WTC11 (cell line): Measurements from ENCODE around the gene PER1. TPM values are rescaled to one million over a fixed set of nuclear protein-coding genes. Genes with fewer than 3 reads are reported as not detected.

Experiments used
- ATAC-seq: fragments of 200-7000 bp; cut with Tn5 transposase; 2 replicates; pipeline ENCODE4 v1.10.0; 2021; ENCODE audit warnings: mild to moderate bottlenecking, moderate library complexity
- CTCF ChIA-PET: fragments of 300-600 bp; sonication (Branson Sonifier 250); formaldehyde crosslinking; loops from one replicate; lab custom pipeline; 2021; ENCODE audit warnings: antibody characterized with exemption; lab: Charles Lee
- POLR2A ChIA-PET: fragments of 350-600 bp; sonication (Branson Sonifier 250); formaldehyde crosslinking; loops from one replicate; lab custom pipeline; 2021; ENCODE audit warnings: antibody characterized with exemption; lab: Charles Lee
- DNase-seq: peaks from one replicate; pipeline ENCODE4 v3.0.0; 2021; ENCODE audit warnings: low spot score
- H3K27ac Mint-ChIP-seq: 2 replicates; pipeline ENCODE4 v1.8.0; 2021; ENCODE audit warnings: mixed read lengths
- H3K27me3 Mint-ChIP-seq: 2 replicates; pipeline ENCODE4 v1.8.0; 2021; ENCODE audit warnings: low read depth, mild to moderate bottlenecking, moderate library complexity, mixed read lengths
- H3K36me3 Mint-ChIP-seq: 2 replicates; pipeline ENCODE4 v1.8.0; 2021; ENCODE audit warnings: mixed read lengths
- H3K4me1 Mint-ChIP-seq: 2 replicates; pipeline ENCODE4 v1.8.0; 2022; ENCODE audit warnings: mixed read lengths
- H3K4me3 Mint-ChIP-seq: 2 replicates; pipeline ENCODE4 v1.8.0; 2021; ENCODE audit warnings: mild to moderate bottlenecking, moderate library complexity, mixed read lengths
- H3K9me3 Mint-ChIP-seq: 2 replicates; pipeline ENCODE4 v1.8.0; 2021; ENCODE audit warnings: mixed read lengths
- ATF6 ChIP-seq: sonication (generic); formaldehyde crosslinking; IDR thresholded peaks from 2 replicates; pipeline ENCODE4 v1.8.1; 2023; ENCODE audit warnings: mild to moderate bottlenecking, missing genetic modification reagents
- E2F1 ChIP-seq: sonication (generic); formaldehyde crosslinking; IDR thresholded peaks from 2 replicates; pipeline ENCODE4 v1.8.0; 2022; ENCODE audit warnings: mild to moderate bottlenecking, missing genetic modification reagents
- E2F4 ChIP-seq: sonication (generic); formaldehyde crosslinking; IDR thresholded peaks from 2 replicates; pipeline ENCODE4 v1.8.1; 2022; ENCODE audit warnings: low read depth, mild to moderate bottlenecking, moderate library complexity, missing genetic modification reagents, borderline replicate concordance
- ESRRA ChIP-seq: sonication (generic); formaldehyde crosslinking; IDR thresholded peaks from 2 replicates; pipeline ENCODE4 v1.8.1; 2022; ENCODE audit warnings: mild to moderate bottlenecking, missing genetic modification reagents, borderline replicate concordance
- GTF2I ChIP-seq: fragments of 250-450 bp; sonication (Bioruptor Pico); conservative IDR thresholded peaks from 2 replicates; pipeline ENCODE4 v1.4.0; 2021; ENCODE audit warnings: mild to moderate bottlenecking
- MAX ChIP-seq: sonication (generic); formaldehyde crosslinking; IDR thresholded peaks from 2 replicates; pipeline ENCODE4 v1.8.0; 2022; ENCODE audit warnings: mild to moderate bottlenecking, missing genetic modification reagents
- MYBL2 ChIP-seq: sonication (generic); formaldehyde crosslinking; IDR thresholded peaks from 2 replicates; pipeline ENCODE4 v1.8.1; 2023; ENCODE audit warnings: mild to moderate bottlenecking, moderate library complexity, missing genetic modification reagents
- PREB ChIP-seq: sonication (generic); formaldehyde crosslinking; IDR thresholded peaks from 2 replicates; pipeline ENCODE4 v1.8.1; 2022; ENCODE audit warnings: mild to moderate bottlenecking, missing genetic modification reagents, moderate library complexity, borderline replicate concordance
- RORB ChIP-seq: fragments of 250-450 bp; sonication (Bioruptor Pico); IDR thresholded peaks from 2 replicates; pipeline ENCODE4 v1.9.0; 2021; ENCODE audit warnings: mild to moderate bottlenecking
- SOX15 ChIP-seq: fragments of 250-450 bp; sonication (Bioruptor Pico); IDR thresholded peaks from 2 replicates; pipeline ENCODE4 v1.9.0; 2021; ENCODE audit warnings: mild to moderate bottlenecking
- TEAD1 ChIP-seq: sonication (generic); formaldehyde crosslinking; IDR thresholded peaks from 2 replicates; pipeline ENCODE4 v1.8.0; 2022; ENCODE audit warnings: mild to moderate bottlenecking, missing genetic modification reagents
- TEAD4 ChIP-seq: sonication (generic); formaldehyde crosslinking; IDR thresholded peaks from 2 replicates; pipeline ENCODE4 v1.8.0; 2022; ENCODE audit warnings: mild to moderate bottlenecking, missing genetic modification reagents
- TP53 ChIP-seq: sonication (generic); formaldehyde crosslinking; IDR thresholded peaks from 2 replicates; pipeline ENCODE4 v1.8.1; 2023; ENCODE audit warnings: mild to moderate bottlenecking, missing genetic modification reagents
- ZMAT4 ChIP-seq: fragments of 250-450 bp; sonication (Bioruptor Pico); IDR thresholded peaks from 2 replicates; pipeline ENCODE4 v1.9.0; 2021; ENCODE audit warnings: mild to moderate bottlenecking
- ZNF121 ChIP-seq: sonication (generic); formaldehyde crosslinking; IDR thresholded peaks from 2 replicates; pipeline ENCODE4 v1.8.0; 2023; ENCODE audit warnings: missing genetic modification reagents
- ZNF232 ChIP-seq: sonication (generic); formaldehyde crosslinking; IDR thresholded peaks from 2 replicates; pipeline ENCODE4 v1.8.0; 2022; ENCODE audit warnings: mild to moderate bottlenecking, missing genetic modification reagents
- ZNF263 ChIP-seq: sonication (generic); formaldehyde crosslinking; IDR thresholded peaks from 2 replicates; pipeline ENCODE4 v1.8.1; 2022; ENCODE audit warnings: low read depth, mild to moderate bottlenecking, moderate library complexity, missing genetic modification reagents
- ZNF281 ChIP-seq: sonication (generic); formaldehyde crosslinking; IDR thresholded peaks from 2 replicates; pipeline ENCODE4 v1.8.0; 2023; ENCODE audit warnings: mild to moderate bottlenecking, missing genetic modification reagents
- ZNF423 ChIP-seq: fragments of 250-450 bp; sonication (Bioruptor Pico); IDR thresholded peaks from 2 replicates; pipeline ENCODE4 v2.1.2; 2022; ENCODE audit warnings: mild to moderate bottlenecking, moderate library complexity
- ZNF512 ChIP-seq: sonication (generic); formaldehyde crosslinking; IDR thresholded peaks from 2 replicates; pipeline ENCODE4 v1.8.1; 2022; ENCODE audit warnings: missing genetic modification reagents, borderline replicate concordance
- ZNF671 ChIP-seq: fragments of 250-450 bp; sonication (Bioruptor Pico); IDR thresholded peaks from 2 replicates; pipeline ENCODE4 v1.8.0; 2021; ENCODE audit warnings: mild to moderate bottlenecking
- total RNA-seq: library from RNA; stranded (reverse); gene quantifications from 3 replicates; pipeline ENCODE4 v1.2.3, GENCODE V29; 2021

Gene PER1
- total RNA-seq, 1 experiment from 2014 or later: 46.9 TPM

- no peak for TF ChIP-seq PREB
Observed at GRCh38 chr17:8133399-8133798, 18.8 kb downstream of the PER1 start (continued).

GRCh38 chr17:8131844-8132441, 20.3 kb downstream of the PER1 start:
- DNase-seq (no peak), ATAC-seq (no peak)
- no peak for TF ChIP-seq ATF6 (CRISPR knock-in tag)
- no peak for TF ChIP-seq ZNF121 (CRISPR knock-in tag)
- no peak for TF ChIP-seq GTF2I (CRISPR knock-in tag)
- TF ChIP-seq E2F1 (CRISPR knock-in tag): no peak
- TF ChIP-seq RORB: no peak
- TF ChIP-seq TEAD1 (CRISPR knock-in tag): no peak
- no peak for TF ChIP-seq ZNF263 (CRISPR knock-in tag)
- Mint-ChIP-seq H3K4me1 (peaks cover 23% of the 10 kb centered on the region), H3K27me3 (peaks cover 33% of the 10 kb centered on the region), H3K36me3 (no peaks in the 10 kb centered on the region), H3K4me3 (no peak overlapping the region), H3K9me3 (no peaks in the 10 kb centered on the region), H3K27ac (no peak overlapping the region)
- CTCF ChIA-PET: interaction anchor here (0.6 to 2.2 kb wide), 4 partner anchors 11 to 58 kb away, joined by 5 to 9 read pairs (median 8); no protein-coding TSS in a partner anchor
- POLR2A ChIA-PET: no interaction called here

- DNase-seq: no peak
- Mint-ChIP-seq H3K9me3 (no peaks in the 10 kb centered on the region), H3K36me3 (no peaks in the 10 kb centered on the region), H3K4me1 (peaks cover 23% of the 10 kb centered on the region), H3K27ac (no peak overlapping the region), H3K27me3 (peaks cover 68% of the 10 kb centered on the region), H3K4me3 (no peak overlapping the region)
- POLR2A ChIA-PET: no interaction called here
- ATAC-seq: no peak
- CTCF ChIA-PET: interaction anchor here (1.2 kb wide), 2 partner anchors 9 to 55 kb away, joined by 4 to 6 read pairs; no protein-coding TSS in a partner anchor
- no peak for TF ChIP-seq GTF2I (CRISPR knock-in tag)
- TF ChIP-seq MAX (CRISPR knock-in tag): no peak
- no peak for TF ChIP-seq ZMAT4
- TF ChIP-seq MYBL2: no peak
- no peak for TF ChIP-seq ZNF512 (CRISPR knock-in tag)
- no peak for TF ChIP-seq E2F4 (CRISPR knock-in tag)
- no peak for TF ChIP-seq ZNF232
- TF ChIP-seq TEAD4 (CRISPR knock-in tag): no peak
- no peak for TF ChIP-seq ESRRA
- TF ChIP-seq SOX15: no peak
- no peak for TF ChIP-seq TP53 (CRISPR knock-in tag)
- TF ChIP-seq ZNF281 (CRISPR knock-in tag): no peak
- TF ChIP-seq ZNF671 (CRISPR knock-in tag): no peak
- no peak for TF ChIP-seq ZNF423 (CRISPR knock-in tag)
Observed at GRCh38 chr17:8128125-8128784, 23.9 kb downstream of the PER1 start.
